MV-4-11 (cell line): ENCODE results near the gene SIK1.
"Not testable (repeated sequence)": the region's sequence is repeated elsewhere in the genome, so short reads cannot be mapped to it uniquely, and the experiment has no call there.

ENCODE experiments used
- DNase-seq: peaks from one replicate; lab custom pipeline; 2025; lab: John Stamatoyannopoulos, UW

Gene SIK1

GRCh38 chr21:43426404-43427241 is at the start of gene SIK1:
TSS of gene SIK1 (minus strand) at chr21:43427131. CDS start at chr21:43426178, 953 bp downstream.
- not testable (repeated sequence) for DNase-seq

GRCh38 chr21:43471597-43472242 is 44.8 kb upstream of the SIK1 start:
- not testable (repeated sequence) for DNase-seq

GRCh38 chr21:43469719-43470458 is 43.0 kb upstream of the SIK1 start:
- DNase-seq: not testable (repeated sequence)

- DNase-seq: no peak
These were observed 40.9 kb upstream of the SIK1 start for GRCh38 chr21:43467785-43468184.

DNA sequence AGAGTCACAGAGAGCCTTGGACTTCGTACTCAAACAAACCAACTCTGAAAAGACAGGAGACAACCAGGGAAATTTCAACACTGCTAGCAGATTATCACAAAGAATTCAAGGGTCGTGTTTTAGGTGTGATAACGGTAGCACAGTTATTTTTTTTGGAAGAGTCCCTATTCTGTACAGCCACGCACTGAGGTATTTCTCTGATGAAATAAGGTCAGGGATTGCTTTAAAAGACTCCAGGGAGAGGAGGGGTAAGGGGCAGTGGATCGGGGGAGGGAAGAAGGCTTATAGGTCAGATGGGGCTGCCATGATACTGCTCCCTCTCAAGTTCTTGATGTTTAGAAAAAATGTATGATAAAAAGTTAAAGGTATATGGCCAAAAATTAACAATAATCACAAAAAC is 38.2 kb upstream of the SIK1 start:
- DNase-seq: not testable (repeated sequence)

DNA sequence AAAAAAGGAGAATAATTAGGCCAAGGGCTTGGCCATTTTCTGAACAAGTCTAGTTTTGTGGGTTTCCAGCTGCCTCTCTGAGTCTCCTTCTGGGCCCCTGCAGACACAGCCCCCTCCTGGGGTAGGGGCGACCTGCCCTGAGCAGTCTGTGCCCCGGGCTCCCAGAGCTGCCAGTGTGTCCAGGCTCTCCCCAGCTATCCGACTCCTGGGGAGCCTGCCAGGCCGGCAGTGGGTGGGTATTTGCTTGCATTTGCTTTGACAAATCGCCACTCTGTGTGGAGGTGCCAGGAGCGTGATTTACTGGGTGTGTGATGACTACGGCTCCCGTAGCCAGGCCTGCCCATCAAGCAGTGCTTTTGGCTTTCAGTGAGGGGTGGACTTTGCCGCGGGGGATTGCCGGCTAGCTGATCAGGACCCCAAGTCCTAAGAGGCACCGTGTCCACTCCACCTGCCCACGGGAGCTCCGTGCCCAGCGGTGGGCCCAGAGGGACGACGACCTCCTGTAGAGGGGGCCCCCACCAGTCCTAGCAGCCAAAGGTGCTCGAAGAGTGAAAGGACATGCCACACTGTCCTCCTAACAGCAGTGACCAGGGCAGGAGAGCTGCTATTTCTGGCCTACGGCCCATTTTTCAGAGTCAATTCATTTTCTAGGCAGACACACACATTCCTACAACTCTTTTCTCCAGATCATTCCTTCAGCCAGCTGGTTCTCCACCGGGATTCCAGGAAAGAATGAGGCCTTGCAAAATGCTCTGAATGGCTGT is 36.7 kb upstream of the SIK1 start:
- DNase-seq: not testable (repeated sequence)

- DNase-seq: not testable (repeated sequence)
These were observed 36.0 kb upstream of the SIK1 start for GRCh38 chr21:43462932-43463331.

DNA sequence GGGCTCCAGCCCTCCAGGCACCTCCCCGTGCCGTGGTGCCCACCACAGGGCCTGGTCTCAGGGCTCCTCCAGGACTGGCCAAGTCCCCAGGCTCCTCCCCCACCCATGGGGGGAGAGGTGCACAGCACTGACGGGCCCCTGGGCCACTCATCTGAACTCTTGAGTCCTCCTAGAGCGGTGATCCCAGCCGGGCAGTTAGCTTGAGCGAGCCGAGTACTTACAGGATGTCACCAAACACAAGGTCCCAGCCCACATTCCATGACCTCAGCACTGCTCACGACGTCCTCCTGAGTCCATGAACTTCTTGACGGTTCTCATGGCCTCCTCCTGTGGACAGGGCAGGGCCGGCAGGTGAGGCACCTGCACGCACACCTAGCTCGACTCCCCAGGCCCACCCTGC is 33.5 kb upstream of the SIK1 start:
- not testable (repeated sequence) for DNase-seq

DNA sequence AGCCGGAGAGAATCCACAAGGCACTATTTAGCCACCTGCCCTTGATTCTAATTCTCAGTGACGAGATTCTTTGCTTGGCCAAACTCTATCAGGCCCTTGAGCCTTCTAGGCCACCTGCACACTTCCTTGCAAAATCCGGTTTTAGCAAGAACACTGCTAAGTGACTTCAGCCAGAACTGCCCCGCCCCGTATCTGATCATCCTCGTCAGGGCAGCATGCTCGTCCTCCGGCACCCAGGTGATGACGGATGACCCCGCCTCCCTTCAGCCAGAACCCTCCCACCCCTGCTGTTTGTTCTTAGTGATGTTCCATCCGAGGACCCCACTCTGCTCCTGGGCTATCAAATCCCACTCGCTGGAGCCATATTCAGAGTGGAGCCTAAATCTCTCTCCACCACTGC is 32.1 kb upstream of the SIK1 start:
- DNase-seq: not testable (repeated sequence)

- not testable (repeated sequence) for DNase-seq
These were observed 29.8 kb upstream of the SIK1 start for GRCh38 chr21:43456616-43457314.

- not testable (repeated sequence) for DNase-seq
These were observed 28.8 kb upstream of the SIK1 start for GRCh38 chr21:43455717-43456116.

DNA sequence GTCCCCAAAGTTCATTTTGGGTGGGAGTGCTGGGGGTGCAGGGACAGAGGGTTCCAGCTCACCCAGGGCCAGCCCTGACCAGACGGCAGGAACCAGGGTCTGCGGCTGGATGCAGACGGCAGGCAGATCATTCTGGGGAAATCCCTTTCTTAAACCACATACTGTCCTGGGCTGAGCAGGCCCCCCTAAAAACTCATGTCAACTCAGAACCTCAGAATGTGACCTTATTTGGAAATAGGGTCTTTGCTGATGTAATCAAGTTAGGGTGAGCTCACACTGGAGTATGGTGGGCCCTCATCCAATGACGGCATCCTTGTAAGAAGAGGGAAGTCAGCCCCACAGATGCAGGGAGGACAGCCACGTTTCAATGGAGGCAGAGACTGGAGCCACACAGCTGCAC is 27.2 kb upstream of the SIK1 start:
- not testable (repeated sequence) for DNase-seq

- DNase-seq: not testable (repeated sequence)
These were observed 24.9 kb upstream of the SIK1 start for GRCh38 chr21:43451850-43452249.

GRCh38 chr21:43450287-43450686 is 23.4 kb upstream of the SIK1 start:
- not testable (repeated sequence) for DNase-seq

GRCh38 chr21:43447353-43447977 is 20.5 kb upstream of the SIK1 start:
- DNase-seq: not testable (repeated sequence)

- DNase-seq: not testable (repeated sequence)
These were observed 19.5 kb upstream of the SIK1 start for GRCh38 chr21:43446277-43446932.

GRCh38 chr21:43444524-43444923 is 17.6 kb upstream of the SIK1 start:
- not testable (repeated sequence) for DNase-seq

- DNase-seq: not testable (repeated sequence)
These were observed 15.6 kb upstream of the SIK1 start for GRCh38 chr21:43442571-43442970.

DNA sequence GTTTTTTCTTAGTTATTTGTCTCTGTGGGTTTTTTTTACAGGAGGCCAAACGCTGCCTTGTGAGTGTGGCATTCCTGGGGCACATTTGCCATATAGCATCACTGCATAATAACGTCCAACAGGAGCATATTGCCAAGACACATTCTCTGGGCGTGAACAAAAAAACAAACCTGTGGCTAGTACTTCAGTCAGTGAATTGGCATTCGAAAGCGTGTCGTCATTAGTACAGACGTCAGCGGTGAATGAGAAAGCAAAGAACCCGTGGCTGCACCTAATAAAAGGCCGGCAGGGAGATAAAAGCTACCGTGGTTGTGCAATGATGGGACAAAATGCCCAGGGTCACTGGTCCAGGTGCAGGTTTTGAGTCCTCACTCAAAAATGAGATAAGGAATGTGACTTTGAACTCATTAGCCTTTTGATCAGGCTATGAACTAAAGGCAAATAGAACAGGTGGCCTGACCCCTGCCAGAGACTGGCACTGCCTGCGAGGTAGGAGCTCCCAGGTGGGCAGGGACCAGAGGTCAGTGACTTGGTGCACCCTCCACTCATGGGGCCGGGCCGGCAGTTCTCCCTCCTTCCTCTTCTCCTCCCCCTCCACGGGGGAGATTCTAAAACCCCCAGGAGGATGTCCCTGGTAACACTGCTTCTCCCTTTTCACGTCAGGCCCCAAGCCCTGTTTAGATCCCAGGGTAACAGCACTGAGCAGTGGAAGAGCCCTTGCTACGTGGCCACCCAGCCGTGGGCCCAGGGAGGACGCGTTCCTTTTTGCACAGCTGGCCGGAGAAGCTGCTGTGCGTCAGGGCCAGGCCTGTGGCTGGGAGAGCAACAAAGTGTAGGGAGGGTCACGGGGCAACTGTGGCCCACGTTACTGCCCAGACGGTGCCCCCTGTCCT is 14.2 kb upstream of the SIK1 start:
- not testable (repeated sequence) for DNase-seq
